Measurements from ENCODE around the gene HENMT1.
A peak's percentile ranks its signal among the peaks of the same experiment; 100 is the strongest.

- TF ChIP-seq POLR2A (IDR thresholded peaks at IDR 0.05) = peak; percentile 91
- TF ChIP-seq, protein P1, sequence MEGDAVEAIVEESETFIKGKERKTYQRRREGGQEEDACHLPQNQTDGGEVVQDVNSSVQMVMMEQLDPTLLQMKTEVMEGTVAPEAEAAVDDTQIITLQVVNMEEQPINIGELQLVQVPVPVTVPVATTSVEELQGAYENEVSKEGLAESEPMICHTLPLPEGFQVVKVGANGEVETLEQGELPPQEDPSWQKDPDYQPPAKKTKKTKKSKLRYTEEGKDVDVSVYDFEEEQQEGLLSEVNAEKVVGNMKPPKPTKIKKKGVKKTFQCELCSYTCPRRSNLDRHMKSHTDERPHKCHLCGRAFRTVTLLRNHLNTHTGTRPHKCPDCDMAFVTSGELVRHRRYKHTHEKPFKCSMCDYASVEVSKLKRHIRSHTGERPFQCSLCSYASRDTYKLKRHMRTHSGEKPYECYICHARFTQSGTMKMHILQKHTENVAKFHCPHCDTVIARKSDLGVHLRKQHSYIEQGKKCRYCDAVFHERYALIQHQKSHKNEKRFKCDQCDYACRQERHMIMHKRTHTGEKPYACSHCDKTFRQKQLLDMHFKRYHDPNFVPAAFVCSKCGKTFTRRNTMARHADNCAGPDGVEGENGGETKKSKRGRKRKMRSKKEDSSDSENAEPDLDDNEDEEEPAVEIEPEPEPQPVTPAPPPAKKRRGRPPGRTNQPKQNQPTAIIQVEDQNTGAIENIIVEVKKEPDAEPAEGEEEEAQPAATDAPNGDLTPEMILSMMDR (IDR thresholded peaks at IDR 0.05 in 4 of 5, conservative IDR thresholded peaks at IDR 0.05 in 1 of 5) = no peak
Measured at GRCh38 chr1:108691942-108692723, 31.2 kb upstream of the HENMT1 start, which contains the start of gene PRPF38B.

All from gastrocnemius medialis (tissue), 4 donors.